H1 (cell line): ENCODE measurements around the gene ACTBL2. TPM values are rescaled to one million over a fixed set of nuclear protein-coding genes. Genes with fewer than 3 reads are reported as not detected.

Experiments
- CTCF ChIA-PET: fragments of 300-600 bp; sonication (Branson Sonifier 250); formaldehyde crosslinking; loops from one replicate; lab custom pipeline; 2021; ENCODE audit not compliant: partially characterized antibody; lab: Charles Lee
- POLR2A ChIA-PET: fragments of 300-600 bp; sonication (Branson Sonifier 250); formaldehyde crosslinking; loops from one replicate; lab custom pipeline; 2021; ENCODE audit warnings: inconsistent platforms; ENCODE audit not compliant: partially characterized antibody; lab: Charles Lee
- DNase-seq, 2 experiments: peaks; one replicate each; pipeline versions ENCODE4 v3.0.0 to v3.0.0-alpha.2; 2010 to 2022; ENCODE audit warnings: low spot score in 2 of 2, low read depth in 1 of 2, mixed read lengths in 1 of 2
- FAIRE-seq: peaks from 2 replicates; lab custom pipeline; 2011; peaks lifted over from hg19 to GRCh38; lab: Jason Lieb, UNC
- H2AFZ ChIP-seq: 2 replicates; pipeline ENCODE4 v1.8.1; 2012; ENCODE audit warnings: low read length, inconsistent platforms
- H2AK5ac ChIP-seq: 2 replicates; pipeline ENCODE4 v1.6.1; 2013; ENCODE audit warnings: low read depth, low read length
- H2BK120ac ChIP-seq: replicated peaks from 2 replicates; pipeline ENCODE3; 2013; ENCODE audit warnings: low read depth, low read length, inconsistent platforms
- H2BK12ac ChIP-seq: 2 replicates; pipeline ENCODE4 v1.6.1; 2013; ENCODE audit warnings: low read depth, low read length
- H2BK15ac ChIP-seq: 2 replicates; pipeline ENCODE4 v1.6.1; 2013; ENCODE audit warnings: low read length
- H2BK20ac ChIP-seq: 2 replicates; pipeline ENCODE4 v1.6.1; 2013; ENCODE audit warnings: low read length
- H2BK5ac ChIP-seq: 2 replicates; pipeline ENCODE4 v1.6.1; 2013; ENCODE audit warnings: low read depth, low read length
- H3K14ac ChIP-seq: 2 replicates; pipeline ENCODE4 v1.6.1; 2013; ENCODE audit warnings: inconsistent platforms; ENCODE audit not compliant: insufficient read length
- H3K18ac ChIP-seq: 2 replicates; pipeline ENCODE4 v1.6.1; 2013; ENCODE audit warnings: low read length; ENCODE audit errors: extremely low read depth
- H3K23ac ChIP-seq: 2 replicates; pipeline ENCODE4 v1.6.1; 2013; ENCODE audit warnings: inconsistent platforms; ENCODE audit not compliant: insufficient read length
- H3K23me2 ChIP-seq: 2 replicates; pipeline ENCODE4 v1.6.1; 2013; ENCODE audit warnings: low read depth, low read length
- H3K27ac ChIP-seq: 2 replicates; pipeline ENCODE4 v1.6.1; 2011; ENCODE audit warnings: low read depth, low read length, inconsistent platforms
- H3K27me3 ChIP-seq, 4 experiments: replicated peaks in 1 of 4; 1 replicate in 1 of 4; 2 replicates in 3 of 4; pipeline versions ENCODE4 v1.6.1 to v1.8.1; 2011 to 2013; ENCODE audit warnings: low read length in 3 of 4, mild to moderate bottlenecking in 3 of 4, inconsistent platforms in 2 of 4, mixed read lengths in 2 of 4, moderate library complexity in 1 of 4; ENCODE audit not compliant: control insufficient read depth in 3 of 4, insufficient read depth in 3 of 4; ENCODE audit errors: extremely low read depth in 1 of 4
- H3K36me3 ChIP-seq, 4 experiments: 2 replicates each; pipeline versions ENCODE4 v1.6.1 to v1.8.1; 2011 to 2013; ENCODE audit warnings: mild to moderate bottlenecking in 4 of 4, low read length in 3 of 4, moderate library complexity in 2 of 4, control low read depth in 1 of 4, inconsistent platforms in 1 of 4; ENCODE audit not compliant: insufficient read depth in 4 of 4, control insufficient read depth in 2 of 4
- H3K4ac ChIP-seq: replicated peaks from 2 replicates; pipeline ENCODE3; 2013; ENCODE audit warnings: low read length, low read depth, mixed read lengths, inconsistent platforms; ENCODE audit not compliant: insufficient read length
- H3K4me1 ChIP-seq, 4 experiments: replicated peaks in 1 of 4; 1 replicate in 1 of 4; 2 replicates in 3 of 4; pipeline versions ENCODE4 v1.6.1 to v1.8.1; 2011 to 2013; ENCODE audit warnings: low read length in 3 of 4, inconsistent platforms in 2 of 4, mixed read lengths in 1 of 4; ENCODE audit not compliant: insufficient read depth in 4 of 4, control insufficient read depth in 3 of 4
- H3K4me2 ChIP-seq, 2 experiments: 2 replicates each; pipeline versions ENCODE4 v1.6.1 to v1.8.1; 2011 to 2013; ENCODE audit warnings: low read depth in 2 of 2, low read length in 2 of 2, control low read depth in 1 of 2, inconsistent platforms in 1 of 2, mild to moderate bottlenecking in 1 of 2; ENCODE audit not compliant: insufficient read depth in 1 of 2
- H3K4me3 ChIP-seq, 4 experiments: fragments of 200-600, 300-600 bp in 1 of 4; sonication (generic), shearing (Covaris generic), sonication (Bioruptor Twin) in 1 of 4; 2 replicates each; pipeline versions ENCODE4 v1.5.1 to v1.8.1; 2011 to 2016; ENCODE audit warnings: low read length in 4 of 4, low read depth in 3 of 4, control low read depth in 2 of 4, inconsistent platforms in 2 of 4, mild to moderate bottlenecking in 2 of 4, mixed read lengths in 1 of 4, moderate library complexity in 1 of 4; ENCODE audit not compliant: insufficient read depth in 2 of 4; ENCODE audit errors: extremely low read depth in 1 of 4
- H3K56ac ChIP-seq: replicated peaks from 2 replicates; pipeline ENCODE3; 2013; ENCODE audit warnings: low read depth, mild to moderate bottlenecking, mixed read lengths, low read length, inconsistent platforms; ENCODE audit not compliant: insufficient read length
- H3K79me1 ChIP-seq: 2 replicates; pipeline ENCODE4 v1.6.1; 2013; ENCODE audit warnings: low read depth, low read length, control low read depth
- H3K79me2 ChIP-seq, 2 experiments: 2 replicates each; pipeline versions ENCODE4 v1.6.1 to v1.8.1; 2012 to 2013; ENCODE audit warnings: low read length in 2 of 2, mild to moderate bottlenecking in 2 of 2, inconsistent platforms in 1 of 2; ENCODE audit not compliant: insufficient read depth in 2 of 2, control insufficient read depth in 1 of 2
- H3K9ac ChIP-seq, 4 experiments: replicated peaks in 1 of 4; 1 replicate in 1 of 4; 2 replicates in 3 of 4; pipeline versions ENCODE4 v1.6.1 to v1.8.1; 2011 to 2013; ENCODE audit warnings: low read depth in 3 of 4, low read length in 3 of 4, control low read depth in 2 of 4, mild to moderate bottlenecking in 2 of 4, moderate library complexity in 2 of 4, inconsistent platforms in 1 of 4; ENCODE audit errors: extremely low read depth in 1 of 4
- H3K9me3 ChIP-seq, 2 experiments: 2 replicates each; pipeline versions ENCODE4 v1.6.1 to v1.8.1; 2012 to 2013; ENCODE audit warnings: mild to moderate bottlenecking in 2 of 2, moderate library complexity in 2 of 2, control low read depth in 1 of 2, inconsistent platforms in 1 of 2, low read depth in 1 of 2, low read length in 1 of 2, mixed read lengths in 1 of 2; ENCODE audit not compliant: insufficient read depth in 2 of 2
- H4K20me1 ChIP-seq, 2 experiments: replicated peaks in 1 of 2; 2 replicates each; pipeline versions ENCODE3 to v1.8.1; 2011 to 2013; ENCODE audit warnings: inconsistent platforms in 2 of 2, low read length in 2 of 2, mild to moderate bottlenecking in 1 of 2; ENCODE audit not compliant: insufficient read depth in 2 of 2, control insufficient read depth in 1 of 2
- H4K5ac ChIP-seq: 2 replicates; pipeline ENCODE4 v1.6.1; 2013; ENCODE audit warnings: low read length, low read depth, mixed read lengths, inconsistent platforms; ENCODE audit not compliant: insufficient read length
- H4K8ac ChIP-seq: 2 replicates; pipeline ENCODE4 v1.8.0; 2013; ENCODE audit warnings: mild to moderate bottlenecking, moderate library complexity, low read length, inconsistent platforms; ENCODE audit not compliant: insufficient read depth; ENCODE audit errors: extremely low read depth
- H4K91ac ChIP-seq: replicated peaks from 2 replicates; pipeline ENCODE3; 2013; ENCODE audit warnings: low read length, mixed read lengths, inconsistent platforms; ENCODE audit not compliant: insufficient read length
- ATF2 ChIP-seq: IDR thresholded peaks from 2 replicates; pipeline ENCODE4 v1.6.1; 2012; ENCODE audit warnings: low read length, inconsistent platforms
- BRCA1 ChIP-seq: IDR thresholded peaks from 2 replicates; pipeline ENCODE4 v1.6.1; 2012; ENCODE audit warnings: low read depth, low read length, improper control_type of control experiment
- CEBPB ChIP-seq: IDR thresholded peaks from 2 replicates; pipeline ENCODE4 v1.6.1; 2012; ENCODE audit warnings: low read depth, low read length
- EGR1 ChIP-seq: IDR thresholded peaks from 2 replicates; pipeline ENCODE4 v1.6.1; 2011; ENCODE audit warnings: low read depth, low read length, borderline replicate concordance
- HDAC6 ChIP-seq: IDR thresholded peaks from one replicate; pipeline ENCODE4 v1.7.1; 2012; ENCODE audit warnings: low read depth, mild to moderate bottlenecking, inconsistent platforms, low read length, moderate library complexity
- MAFK ChIP-seq: IDR thresholded peaks from 2 replicates; pipeline ENCODE4 v1.6.1; 2012; ENCODE audit warnings: low read depth, mild to moderate bottlenecking, improper control_type of control experiment, low read length
- PHF8 ChIP-seq: fragments of 200-600 bp; sonication (generic); conservative IDR thresholded peaks from 2 replicates; pipeline ENCODE4 v1.7.1; 2012; ENCODE audit warnings: low read depth, mild to moderate bottlenecking, inconsistent platforms, low read length, moderate library complexity
- RFX5 ChIP-seq: IDR thresholded peaks from 2 replicates; pipeline ENCODE4 v1.6.1; 2011; ENCODE audit warnings: low read depth, low read length, improper control_type of control experiment, borderline replicate concordance
- RXRA ChIP-seq: IDR thresholded peaks from 2 replicates; pipeline ENCODE4 v1.6.1; 2011; ENCODE audit warnings: low read depth, mild to moderate bottlenecking, low read length, moderate library complexity; ENCODE audit not compliant: insufficient read depth
- SP2 ChIP-seq: IDR thresholded peaks from 2 replicates; pipeline ENCODE4 v1.6.1; 2012; ENCODE audit warnings: mild to moderate bottlenecking, low read length, inconsistent platforms
- WGBS, 2 experiments: shearing (Covaris generic) in 1 of 2; methylation state at CpG; one replicate each; pipeline versions ENCODE4 v1.1.6 to v1.1.7; 2013 to 2015; ENCODE audit warnings: low lambda C conversion rate in 2 of 2, mixed read lengths in 2 of 2, inconsistent platforms in 1 of 2, low coverage in 1 of 2, missing lambda C conversion rate in 1 of 2; ENCODE audit not compliant: insufficient replicate concordance in 2 of 2, insufficient coverage in 1 of 2, insufficient read length in 1 of 2; ENCODE audit errors: extremely low coverage in 1 of 2, missing lambda C conversion rate in 1 of 2; 5-methylcytosine and 5-hydroxymethylcytosine counted together
- polyA plus RNA-seq, 7 experiments: library from polyadenylated mRNA; depleted of rRNA in 3 of 7; stranded (reverse) in 5 of 7; unstranded in 2 of 7; fragments of >200 nt in 5 of 7; fragments of 200-250 nt in 2 of 7; gene quantifications; 1 replicate in 5 of 7; 2 replicates in 1 of 7; 4 replicates in 1 of 7; pipeline versions ENCODE4 v1.2.1 to v1.2.3, GENCODE V29; 2011 to 2013; ENCODE audit warnings: missing spikeins in 2 of 7, mixed read lengths in 2 of 7
- total RNA-seq: library from RNA; stranded (reverse); fragmentation: NEBNext Ultra II Directional; extraction: Animal tissue kit (Norgen Biotek cat#: 25700); gene quantifications from 2 replicates; pipeline ENCODE4 v1.2.1, GENCODE V29; 2021
- TF ChIP-seq, protein P1 (sequence below): IDR thresholded peaks from 2 replicates; pipeline ENCODE4 v1.6.1; 2012; ENCODE audit warnings: inconsistent platforms

ACTBL2 gene
- total and polyA plus RNA-seq, 2 of the 8 experiments (the other 6 are each of a cell fraction or from before 2014, with no cell fraction given), result not detected

DNA sequence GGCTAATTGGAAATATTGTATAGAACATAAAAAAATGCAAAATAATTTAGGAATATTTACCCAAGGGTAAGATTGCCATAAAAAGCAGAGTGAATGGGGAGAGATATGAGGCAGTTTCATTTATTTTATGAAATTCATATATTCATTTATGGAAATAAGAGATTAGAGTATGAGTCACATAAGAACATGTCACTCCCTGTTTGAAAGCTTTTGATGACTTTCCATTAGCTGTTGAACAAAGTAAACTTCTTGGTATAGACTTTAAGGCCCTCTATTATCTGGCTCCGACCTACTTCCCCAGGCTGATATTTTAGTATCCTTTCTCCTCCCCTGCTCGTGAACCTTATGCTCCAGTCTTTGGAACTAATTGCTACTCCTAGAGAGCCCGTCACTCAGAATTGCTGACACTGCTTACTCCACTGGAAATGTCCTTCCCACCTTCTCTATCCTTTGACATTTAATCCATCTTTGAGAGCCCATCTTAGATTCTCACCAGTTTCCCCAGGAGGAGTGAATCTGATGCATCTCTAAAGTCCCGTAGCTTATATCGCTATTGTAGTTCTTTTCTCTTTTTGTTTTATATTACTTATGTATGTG lies 8.9 kb upstream of the ACTBL2 start:
- Histone ChIP-seq H2BK12ac (no peak overlapping the region), H3K9ac (no peak overlapping the region), H4K20me1 (no peaks in the 10 kb centered on the region), H4K5ac (no peak overlapping the region), H4K8ac (no peak overlapping the region), H3K36me3 (no peaks in the 10 kb centered on the region), H3K4me3 (no peak overlapping the region), H2BK5ac (no peak overlapping the region), H3K79me2 (no peaks in the 10 kb centered on the region), H3K14ac (no peak overlapping the region), H3K18ac (no peak overlapping the region), H3K4me1 (peaks cover 0 to 3% (median under 1%) of the 10 kb centered on the region in 4 experiments; a peak in 2 of 7 replicates), H3K27ac (no peak overlapping the region), H2BK20ac (no peak overlapping the region), H3K23me2 (no peaks in the 10 kb centered on the region), H3K4ac (no peak overlapping the region), H3K9me3 (no peaks in the 10 kb centered on the region), H2AK5ac (no peak overlapping the region), H4K91ac (no peak overlapping the region), H2AFZ (no peak overlapping the region), H2BK120ac (no peak overlapping the region), H3K56ac (no peak overlapping the region), H3K4me2 (no peak overlapping the region), H3K23ac (no peak overlapping the region), H3K27me3 (no peaks in the 10 kb centered on the region), H2BK15ac (no peak overlapping the region), H3K79me1 (no peaks in the 10 kb centered on the region)
- WGBS, 2 experiments, result 94% methylated on average over 5 of the region's 5 CpGs; no CpG with 5 or more reads in 1 of the 2 experiments
- FAIRE-seq (no peak), DNase-seq (no peak)
- ChIA-PET CTCF (interaction anchor here (1.3 kb wide), 1 partner anchor 30 kb away, joined by 3 read pairs; no protein-coding TSS in a partner anchor), POLR2A (no interaction called here)
- TF ChIP-seq, protein P1, sequence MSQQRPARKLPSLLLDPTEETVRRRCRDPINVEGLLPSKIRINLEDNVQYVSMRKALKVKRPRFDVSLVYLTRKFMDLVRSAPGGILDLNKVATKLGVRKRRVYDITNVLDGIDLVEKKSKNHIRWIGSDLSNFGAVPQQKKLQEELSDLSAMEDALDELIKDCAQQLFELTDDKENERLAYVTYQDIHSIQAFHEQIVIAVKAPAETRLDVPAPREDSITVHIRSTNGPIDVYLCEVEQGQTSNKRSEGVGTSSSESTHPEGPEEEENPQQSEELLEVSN, result no peak
- no peak for TF ChIP-seq SP2
- no peak for TF ChIP-seq PHF8
- no peak for TF ChIP-seq EGR1
- no peak for TF ChIP-seq HDAC6
- no peak for TF ChIP-seq RXRA
- TF ChIP-seq RFX5, result no peak
- no peak for TF ChIP-seq ATF2
- no peak for TF ChIP-seq CEBPB
- TF ChIP-seq MAFK, result no peak
- TF ChIP-seq BRCA1, result no peak
